ENCODE results near the gene NKAP.
A peak's percentile ranks its signal among the peaks of the same experiment; 100 is the strongest.

The NKAP gene

DNA sequence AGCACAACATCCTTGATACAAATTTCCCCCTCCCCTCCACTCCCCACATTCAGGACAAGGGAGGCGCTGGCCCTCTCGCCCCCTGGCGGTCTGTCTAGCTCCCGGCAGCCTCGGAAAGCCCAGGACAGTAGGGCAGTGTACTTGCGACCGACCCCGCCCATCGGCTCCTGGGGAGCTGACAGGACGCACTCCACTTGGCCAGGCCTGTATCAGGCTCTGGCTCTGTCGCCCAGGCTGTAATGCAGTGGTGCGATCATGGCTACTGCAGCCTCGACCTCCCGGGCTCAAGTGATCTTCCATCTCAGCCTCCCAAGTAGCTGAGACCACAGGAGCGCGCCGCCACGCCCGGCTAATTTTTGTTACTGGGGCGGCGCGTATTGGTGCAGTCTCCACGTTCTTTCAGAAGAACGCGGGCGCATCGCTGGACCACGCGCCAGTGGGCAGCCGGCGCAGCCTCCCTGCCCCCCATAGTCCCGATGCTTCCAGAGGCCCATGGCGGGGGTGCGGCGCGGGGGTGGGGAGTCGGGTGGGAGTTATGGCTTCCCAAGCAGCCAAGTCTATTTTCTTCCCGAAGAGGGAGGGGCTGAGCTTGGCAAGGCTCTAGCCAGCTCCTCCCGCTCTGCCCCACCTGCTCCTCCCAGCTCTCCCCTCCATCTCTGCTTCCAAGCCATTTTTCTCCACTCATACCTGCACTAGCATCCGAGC lies 55.7 kb downstream of the NKAP start:
- TF ChIP-seq, protein P1, sequence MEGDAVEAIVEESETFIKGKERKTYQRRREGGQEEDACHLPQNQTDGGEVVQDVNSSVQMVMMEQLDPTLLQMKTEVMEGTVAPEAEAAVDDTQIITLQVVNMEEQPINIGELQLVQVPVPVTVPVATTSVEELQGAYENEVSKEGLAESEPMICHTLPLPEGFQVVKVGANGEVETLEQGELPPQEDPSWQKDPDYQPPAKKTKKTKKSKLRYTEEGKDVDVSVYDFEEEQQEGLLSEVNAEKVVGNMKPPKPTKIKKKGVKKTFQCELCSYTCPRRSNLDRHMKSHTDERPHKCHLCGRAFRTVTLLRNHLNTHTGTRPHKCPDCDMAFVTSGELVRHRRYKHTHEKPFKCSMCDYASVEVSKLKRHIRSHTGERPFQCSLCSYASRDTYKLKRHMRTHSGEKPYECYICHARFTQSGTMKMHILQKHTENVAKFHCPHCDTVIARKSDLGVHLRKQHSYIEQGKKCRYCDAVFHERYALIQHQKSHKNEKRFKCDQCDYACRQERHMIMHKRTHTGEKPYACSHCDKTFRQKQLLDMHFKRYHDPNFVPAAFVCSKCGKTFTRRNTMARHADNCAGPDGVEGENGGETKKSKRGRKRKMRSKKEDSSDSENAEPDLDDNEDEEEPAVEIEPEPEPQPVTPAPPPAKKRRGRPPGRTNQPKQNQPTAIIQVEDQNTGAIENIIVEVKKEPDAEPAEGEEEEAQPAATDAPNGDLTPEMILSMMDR (IDR thresholded peaks at IDR 0.05; ENCODE audit: low read depth, low read length): peak; percentile 49
- no peak for DNase-seq (ENCODE audit: extremely low read depth, low read depth)

DNA sequence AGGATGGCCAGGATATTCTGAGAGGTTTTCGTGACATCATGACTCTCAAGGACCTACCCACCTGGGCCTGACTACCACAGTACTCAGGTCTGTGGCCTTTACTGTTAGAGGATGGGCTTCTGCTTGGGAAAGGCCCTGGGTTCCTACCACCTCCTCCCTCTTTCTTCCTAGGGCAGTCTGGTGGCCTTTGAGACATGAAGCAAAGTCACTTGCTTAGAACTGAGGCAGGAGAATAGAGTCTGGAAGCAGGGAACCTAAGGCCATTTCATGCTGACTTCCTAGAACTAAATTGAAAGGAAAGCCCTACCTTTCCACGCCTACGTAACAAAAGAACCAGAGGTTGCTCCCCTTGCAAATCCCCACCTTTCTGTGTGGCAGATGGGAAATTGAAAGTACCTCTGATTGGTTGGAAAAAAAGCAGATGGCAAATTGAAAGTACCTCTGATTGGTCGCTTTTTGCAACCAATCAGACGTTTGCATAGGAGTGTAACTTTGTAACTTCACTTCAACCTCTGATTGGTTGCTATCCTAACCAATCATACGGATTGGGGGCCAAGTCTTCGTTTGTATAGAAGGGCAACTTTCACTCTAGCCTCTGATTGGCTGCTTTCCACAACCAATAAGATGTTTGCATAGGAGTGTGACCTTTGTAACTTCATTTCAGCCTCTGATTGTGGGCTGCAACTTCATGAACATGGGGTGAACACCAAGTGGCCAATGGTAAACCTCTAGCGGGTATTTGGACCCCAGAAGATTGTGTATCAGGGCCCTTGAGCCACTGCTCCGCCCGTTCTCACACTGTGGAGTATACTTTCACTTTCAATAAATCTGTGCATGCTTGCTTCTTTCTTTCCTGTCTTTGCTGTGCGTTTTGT lies 57.8 kb downstream of the NKAP start:
- no peak for DNase-seq (ENCODE audit: extremely low read depth, low read depth)
- TF ChIP-seq, protein P1 (IDR thresholded peaks at IDR 0.05; ENCODE audit: low read depth, low read length): no peak

DNA sequence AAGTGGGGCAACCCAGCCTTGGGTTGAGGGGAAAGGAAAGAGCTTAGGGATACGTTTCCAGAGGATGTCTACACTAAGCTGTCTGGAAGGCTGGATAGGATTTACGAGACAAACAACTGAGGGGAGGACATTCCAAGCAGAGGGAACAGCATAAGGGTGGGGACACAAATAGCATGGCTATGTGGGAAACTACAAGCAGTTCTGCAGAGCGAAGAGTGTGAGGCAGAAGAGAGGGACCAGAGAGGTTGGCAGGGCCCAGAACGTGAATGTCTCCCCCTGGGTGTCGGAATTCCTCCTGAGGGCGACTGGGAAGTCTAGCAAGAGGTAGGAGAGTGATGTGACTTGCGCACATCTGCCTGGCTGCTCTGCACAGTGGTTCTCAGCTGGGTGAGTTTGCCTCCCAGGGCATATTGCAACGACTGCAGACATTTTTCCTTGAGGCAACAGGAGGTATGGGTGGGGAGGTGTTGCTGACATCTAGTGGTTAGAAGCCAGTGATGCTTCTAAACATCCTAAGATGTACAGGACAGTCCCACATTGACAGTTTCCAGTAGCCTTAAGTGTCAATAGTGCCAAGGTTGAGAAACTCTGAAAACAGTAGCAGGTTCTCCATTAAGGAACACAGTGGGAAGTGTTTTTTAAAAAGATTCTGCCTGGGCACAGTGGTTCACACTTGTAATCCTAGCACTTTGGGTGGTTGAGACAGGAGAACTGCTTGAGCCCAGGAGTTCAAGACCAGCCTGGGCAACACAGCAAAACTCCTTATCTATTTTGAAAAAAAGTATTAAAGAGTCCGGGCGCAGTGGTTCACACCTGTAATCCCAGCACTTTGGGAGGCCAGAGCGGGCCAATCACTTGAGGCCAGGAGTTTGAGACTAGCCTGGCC lies 62.8 kb downstream of the NKAP start:
- TF ChIP-seq, protein P1 (IDR thresholded peaks at IDR 0.05; ENCODE audit: low read depth, low read length): peak; percentile 77
- DNase-seq (ENCODE audit: extremely low read depth, low read depth): no peak

DNA sequence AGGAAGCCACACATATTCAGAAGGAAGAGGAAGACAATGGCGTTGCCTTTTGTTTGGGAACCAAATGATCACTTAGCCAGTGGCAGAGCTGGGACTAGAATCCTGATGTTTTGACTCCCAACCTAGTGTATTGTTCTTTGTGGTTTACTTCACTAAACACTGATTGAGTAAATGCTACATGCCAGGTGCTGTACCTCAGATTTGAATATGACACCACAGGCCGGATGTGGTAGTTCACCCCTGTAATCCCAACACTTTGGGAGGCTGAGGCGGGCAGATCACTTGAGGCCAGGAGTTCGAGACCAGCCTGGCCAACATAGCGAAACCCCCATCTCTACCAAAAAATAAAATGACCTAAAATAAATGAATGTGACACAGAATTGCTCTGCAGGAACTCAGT lies 63.5 kb downstream of the NKAP start:
- no peak for DNase-seq (ENCODE audit: extremely low read depth, low read depth)
- TF ChIP-seq, protein P1 (IDR thresholded peaks at IDR 0.05; ENCODE audit: low read depth, low read length): no peak

DNA sequence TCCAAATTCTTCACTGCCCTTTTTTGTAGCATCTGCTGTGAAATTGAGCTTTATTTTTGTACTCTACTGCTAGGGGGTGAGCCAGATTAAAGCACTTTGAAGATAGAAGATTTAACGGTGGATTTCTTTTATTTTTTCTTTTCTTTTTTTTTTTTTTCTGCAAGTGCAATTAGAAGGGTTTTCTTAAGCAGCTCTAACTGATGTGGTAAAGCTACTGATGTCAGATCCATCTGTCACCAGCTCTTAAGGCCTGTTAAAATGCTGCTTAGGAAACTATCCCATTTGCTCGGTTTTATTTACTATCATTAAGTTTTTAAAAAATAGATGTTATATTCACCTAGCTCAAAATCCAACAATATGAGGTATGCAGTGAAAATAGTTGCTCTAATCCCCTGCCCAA lies 64.8 kb downstream of the NKAP start:
- TF ChIP-seq, protein P1 (IDR thresholded peaks at IDR 0.05; ENCODE audit: low read depth, low read length): no peak
- DNase-seq (ENCODE audit: extremely low read depth, low read depth): no peak

DNA sequence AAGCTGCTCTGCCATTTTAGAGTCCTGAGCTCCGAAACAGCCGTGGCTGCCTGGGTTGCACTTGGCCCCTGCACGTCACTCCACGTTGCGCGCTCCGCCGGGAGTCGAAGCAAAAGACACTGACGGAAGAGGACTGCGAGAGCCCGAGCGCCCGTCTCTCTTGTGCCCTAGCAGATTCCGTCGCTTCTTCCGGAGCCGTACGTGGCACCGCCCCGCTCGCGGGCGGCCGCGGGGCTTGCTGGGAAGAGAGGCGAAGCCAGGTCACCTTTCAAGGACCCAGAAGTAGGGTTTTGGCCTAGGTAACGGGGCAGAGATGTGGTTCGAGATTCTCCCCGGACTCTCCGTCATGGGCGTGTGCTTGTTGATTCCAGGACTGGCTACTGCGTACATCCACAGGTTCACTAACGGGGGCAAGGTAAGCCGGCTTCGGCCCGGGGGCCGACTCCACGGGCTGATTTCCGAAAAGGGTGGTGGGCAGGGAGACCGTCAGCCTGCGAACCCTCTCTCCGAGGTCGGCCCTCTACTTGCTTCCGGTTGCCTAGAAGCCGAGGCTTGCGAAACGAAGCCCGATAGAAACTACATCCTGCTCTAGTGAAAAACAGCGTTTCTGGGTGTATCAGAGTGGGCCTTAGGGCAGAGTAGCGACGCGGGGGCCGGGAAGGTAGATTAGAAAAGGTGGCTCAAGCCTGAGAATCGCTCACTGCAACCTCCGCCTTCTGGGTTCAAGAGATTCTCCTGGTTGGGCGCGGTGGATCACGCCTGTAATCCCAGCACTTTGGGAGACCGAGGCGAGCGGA lies 71.8 kb downstream of the NKAP start, which contains the start of the genes NDUFA1 and RNF113A:
Gene NDUFA1 (plus strand): TSS at position 234 of the 797 bp plus-strand sequence. CDS start 80 bp downstream, at position 314.
Gene RNF113A (minus strand): TSS at position 135 of the 797 bp plus-strand sequence. CDS start 120 bp downstream, at position 15.
- TF ChIP-seq, protein P1 (IDR thresholded peaks at IDR 0.05; ENCODE audit: low read depth, low read length): no peak
- peak; percentile 52 for DNase-seq (ENCODE audit: extremely low read depth, low read depth)
